AG09319 (cell line): Measurements from ENCODE around the gene TENT5C.

Experiments
- DNase-seq: peaks from one replicate; pipeline ENCODE4 v3.0.0-alpha.2; 2010; ENCODE audit warnings: low read depth; ENCODE audit errors: extremely low read depth
- TF ChIP-seq, protein P1 (sequence below): IDR thresholded peaks from 2 replicates; pipeline ENCODE4 v1.5.1; 2011; ENCODE audit warnings: low read depth, mild to moderate bottlenecking, inconsistent platforms, low read length, moderate library complexity

The TENT5C gene

DNA sequence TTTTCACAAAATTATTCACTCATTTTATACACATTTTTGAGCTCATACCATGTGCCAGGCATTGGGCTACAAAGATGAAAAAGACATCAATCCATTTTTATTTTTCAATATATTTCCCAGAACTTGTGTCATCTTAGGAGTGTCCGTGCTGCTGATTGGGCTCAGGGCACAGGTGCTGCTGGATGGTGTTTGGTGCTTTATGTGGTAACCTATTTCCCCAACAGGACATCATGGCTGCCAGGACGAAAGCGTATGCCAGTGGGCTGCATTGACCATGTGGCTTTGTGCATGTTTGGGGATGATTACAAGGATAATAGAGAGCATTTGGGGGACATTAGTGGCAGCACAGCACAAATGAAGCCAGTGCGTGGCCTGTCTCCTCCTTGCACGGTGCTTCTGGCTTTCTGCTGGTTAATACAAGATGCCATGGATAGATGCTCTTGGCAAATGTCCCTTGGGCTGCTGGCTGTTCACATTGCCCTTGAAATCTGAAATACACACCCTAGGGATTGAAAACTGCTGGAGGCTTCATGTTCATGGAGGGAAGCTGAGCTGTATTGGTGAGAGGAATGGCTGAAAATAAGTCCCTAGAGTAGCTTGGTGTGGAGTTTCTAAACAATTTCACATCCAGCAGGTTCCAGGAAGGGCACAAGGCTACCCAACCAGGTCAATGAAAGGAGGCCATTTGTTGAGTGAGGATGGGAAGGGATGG lies 52.3 kb downstream of the TENT5C start:
- TF ChIP-seq, protein P1, sequence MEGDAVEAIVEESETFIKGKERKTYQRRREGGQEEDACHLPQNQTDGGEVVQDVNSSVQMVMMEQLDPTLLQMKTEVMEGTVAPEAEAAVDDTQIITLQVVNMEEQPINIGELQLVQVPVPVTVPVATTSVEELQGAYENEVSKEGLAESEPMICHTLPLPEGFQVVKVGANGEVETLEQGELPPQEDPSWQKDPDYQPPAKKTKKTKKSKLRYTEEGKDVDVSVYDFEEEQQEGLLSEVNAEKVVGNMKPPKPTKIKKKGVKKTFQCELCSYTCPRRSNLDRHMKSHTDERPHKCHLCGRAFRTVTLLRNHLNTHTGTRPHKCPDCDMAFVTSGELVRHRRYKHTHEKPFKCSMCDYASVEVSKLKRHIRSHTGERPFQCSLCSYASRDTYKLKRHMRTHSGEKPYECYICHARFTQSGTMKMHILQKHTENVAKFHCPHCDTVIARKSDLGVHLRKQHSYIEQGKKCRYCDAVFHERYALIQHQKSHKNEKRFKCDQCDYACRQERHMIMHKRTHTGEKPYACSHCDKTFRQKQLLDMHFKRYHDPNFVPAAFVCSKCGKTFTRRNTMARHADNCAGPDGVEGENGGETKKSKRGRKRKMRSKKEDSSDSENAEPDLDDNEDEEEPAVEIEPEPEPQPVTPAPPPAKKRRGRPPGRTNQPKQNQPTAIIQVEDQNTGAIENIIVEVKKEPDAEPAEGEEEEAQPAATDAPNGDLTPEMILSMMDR = no peak
- no peak for DNase-seq

DNA sequence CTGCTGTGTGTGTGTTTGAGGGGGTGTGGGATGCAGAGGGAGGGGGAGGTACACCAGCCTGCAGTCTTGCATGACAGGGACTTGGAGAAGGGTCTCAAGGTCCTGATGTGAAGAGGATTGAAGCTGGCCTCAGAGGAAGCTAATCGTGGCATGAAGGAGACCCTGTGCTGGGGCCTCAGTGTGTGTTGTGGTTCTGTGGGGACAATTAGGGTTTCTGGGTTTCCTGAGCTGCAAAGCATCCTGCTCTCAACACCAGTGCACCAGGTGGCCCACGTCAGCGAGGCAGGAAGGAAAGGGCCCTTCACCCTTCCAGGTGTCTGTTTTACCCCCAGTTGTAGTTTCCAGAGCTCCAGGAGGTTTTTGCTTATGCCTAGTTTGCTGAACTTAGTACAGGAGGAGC lies 52.8 kb downstream of the TENT5C start:
- no peak for DNase-seq
- TF ChIP-seq, protein P1 = no peak

DNA sequence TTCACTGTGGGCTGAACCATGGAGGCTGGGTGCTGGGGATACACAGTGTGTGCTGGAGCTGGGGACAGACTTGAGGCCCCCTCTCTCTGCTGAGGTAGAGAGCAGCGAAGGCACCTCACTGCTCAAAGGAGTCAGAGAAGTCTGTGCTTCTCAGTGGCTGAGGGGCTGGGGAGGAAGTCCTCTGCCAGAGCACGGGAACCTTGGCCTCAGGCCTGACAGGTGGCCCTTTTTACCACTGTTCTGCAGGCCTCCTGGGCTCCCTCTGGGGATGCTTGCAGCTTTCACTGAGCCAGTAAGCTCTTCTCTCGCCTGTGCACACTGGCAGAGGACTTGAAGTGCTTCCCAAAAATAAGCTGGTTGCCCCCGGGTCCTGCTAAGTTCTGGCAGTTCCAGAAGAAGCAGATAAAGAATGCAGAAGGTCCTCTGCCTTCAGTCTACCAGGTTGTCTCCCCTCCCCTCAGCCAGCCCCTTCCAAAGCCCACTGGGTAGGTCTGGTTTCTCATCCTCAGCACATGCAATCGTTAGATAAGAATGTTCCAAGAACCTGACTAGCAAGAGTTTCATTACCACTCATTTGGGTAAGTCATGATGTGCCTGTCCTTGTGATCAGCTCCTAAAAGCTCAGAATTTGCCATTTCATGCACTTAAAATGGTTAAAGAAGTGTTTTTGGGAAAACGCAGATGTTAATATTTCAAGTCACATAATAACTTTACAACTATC lies 53.9 kb downstream of the TENT5C start:
- no peak for DNase-seq
- TF ChIP-seq, protein P1 = no peak

DNA sequence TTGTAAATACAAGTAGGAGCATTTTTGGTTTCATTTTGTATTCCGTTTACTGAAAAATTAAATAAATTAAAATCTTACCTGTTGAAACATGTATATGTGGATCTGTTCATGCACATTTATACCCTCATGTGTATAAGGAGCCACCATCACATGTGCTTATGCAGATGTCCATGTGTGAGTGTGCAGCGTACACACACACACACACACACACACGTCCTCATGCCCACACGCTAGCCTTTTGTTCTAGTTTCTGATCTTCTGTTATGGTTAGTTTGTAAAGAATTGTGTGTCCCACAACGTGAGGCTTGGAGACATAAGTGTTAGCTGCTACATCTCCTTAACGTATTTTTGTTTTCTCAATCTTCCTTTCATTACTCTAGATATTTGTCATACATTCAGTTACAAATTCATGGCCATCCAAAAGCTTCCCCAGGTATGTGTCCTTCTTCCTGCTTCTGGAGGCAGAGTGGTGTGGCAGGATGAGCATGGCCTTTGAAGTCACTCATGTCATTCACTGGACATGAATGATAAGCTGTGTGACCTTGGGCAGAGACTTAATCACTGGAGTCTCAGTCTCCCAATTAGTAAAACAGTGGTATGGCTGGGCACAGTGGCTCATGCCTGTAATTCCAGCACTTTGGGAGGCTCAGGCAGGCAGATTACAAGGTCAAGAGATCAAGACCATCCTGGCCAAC lies 54.6 kb downstream of the TENT5C start:
- TF ChIP-seq, protein P1 = no peak
- DNase-seq = no peak

DNA sequence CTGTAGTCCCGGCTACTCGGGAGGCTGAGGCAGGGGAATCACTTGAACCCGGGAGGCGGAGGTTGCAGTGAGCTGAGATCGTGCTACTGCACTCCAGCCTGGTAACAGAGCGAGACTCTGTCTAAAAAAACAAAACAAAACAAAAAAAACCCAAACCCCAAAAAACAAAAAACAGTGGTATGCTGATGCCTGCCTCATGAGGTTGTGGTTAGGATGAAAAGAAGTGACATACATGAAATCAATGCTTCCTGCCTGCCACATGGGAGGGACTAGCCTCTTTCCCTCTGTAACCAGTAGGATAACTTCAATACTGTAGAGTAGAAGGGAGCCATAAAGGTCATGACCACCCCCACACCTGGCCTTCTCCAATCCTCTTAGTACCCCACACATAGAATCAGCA lies 55.2 kb downstream of the TENT5C start:
- TF ChIP-seq, protein P1 = no peak
- no peak for DNase-seq

DNA sequence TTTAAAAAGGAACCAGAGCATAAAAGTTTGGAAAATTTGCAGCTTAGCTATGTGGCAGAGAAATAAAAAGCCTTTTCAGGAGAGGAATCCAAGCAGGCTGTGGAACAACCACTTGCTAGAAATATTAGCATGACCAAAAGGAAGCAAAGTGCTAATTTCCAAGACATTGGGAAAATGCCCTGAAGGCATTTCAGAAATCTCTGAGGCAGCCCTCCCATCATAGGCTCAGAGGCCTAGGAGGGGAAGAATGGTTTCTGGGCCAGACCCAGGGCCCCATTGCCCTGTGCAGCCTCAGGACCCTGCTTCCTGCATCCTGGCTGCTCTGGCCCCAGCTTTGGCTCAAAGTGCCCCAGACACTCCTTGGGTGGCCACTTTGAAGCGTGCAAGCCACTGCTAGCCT lies 56.8 kb downstream of the TENT5C start:
- DNase-seq = no peak
- TF ChIP-seq, protein P1 = no peak

DNA sequence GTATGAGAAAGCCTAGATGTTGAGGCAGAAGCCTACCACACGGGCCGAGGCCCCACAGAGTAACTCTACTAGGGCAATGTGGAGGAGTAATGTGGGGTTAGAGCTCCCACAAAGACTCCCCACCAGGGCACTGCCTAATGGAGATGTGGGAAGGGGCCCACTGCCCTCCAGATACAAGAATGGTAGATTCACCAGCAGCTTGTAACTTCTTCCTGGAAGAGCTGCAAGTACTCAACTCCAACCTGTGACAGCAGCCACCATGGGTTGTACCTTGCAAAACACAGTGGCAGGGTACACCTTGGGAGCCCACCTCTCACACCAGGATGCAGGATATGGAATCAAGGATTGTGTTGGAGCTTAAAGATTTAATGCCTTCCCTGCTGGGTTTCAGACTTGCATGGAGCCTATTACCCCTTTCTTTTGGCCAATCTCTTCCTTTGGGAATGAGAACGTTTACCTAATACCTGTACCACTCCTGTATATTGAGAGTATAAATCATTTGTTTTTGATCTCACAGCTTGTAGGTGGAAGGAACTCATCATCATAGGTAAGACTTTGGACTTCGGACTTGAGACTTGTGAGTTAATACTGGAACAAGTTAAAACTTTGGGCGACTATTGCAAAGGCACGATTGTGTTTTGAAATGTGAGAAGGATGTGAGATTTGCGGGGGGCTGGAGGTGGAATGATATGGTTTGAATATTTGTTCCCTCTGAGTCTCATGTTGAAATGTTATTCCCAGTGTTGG lies 57.5 kb downstream of the TENT5C start:
- DNase-seq = no peak
- TF ChIP-seq, protein P1 = no peak
